ENCODE results near the gene ADPRS.

ADPRS gene

GRCh38 chr1:36122062-36123030, 33.7 kb downstream of the ADPRS start:
- Histone ChIP-seq H3K9me3 (ENCODE audit: control insufficient read depth in 2 of 2, low read length in 2 of 2) (no peaks in the 10 kb centered on the region), H3K9ac (ENCODE audit: low read length in 2 of 2) (no peak overlapping the region), H3K4me3 (ENCODE audit: low read length in 2 of 2) (no peak overlapping the region), H3K27ac (ENCODE audit: low read length) (no peak overlapping the region), H3K27me3 (ENCODE audit: control insufficient read depth in 1 of 2, insufficient read depth in 2 of 2, low read length in 2 of 2) (no peaks in the 10 kb centered on the region), H3K36me3 (ENCODE audit: control insufficient read depth in 2 of 2, insufficient read depth in 2 of 2, low read length in 2 of 2) (no peaks in the 10 kb centered on the region), H3K4me1 (ENCODE audit: control insufficient read depth, insufficient read depth, low read length) (peaks cover 46% of the 10 kb centered on the region)

- H3K27ac ChIP-seq (ENCODE audit: low read length): peak overlapping the region; percentile 24
- H3K9me3 ChIP-seq (ENCODE audit: control insufficient read depth in 2 of 2, low read length in 2 of 2): no peaks in the 10 kb centered on the region
- peak overlapping the region in 1 of 2 donors; percentile 64 for H3K4me3 ChIP-seq (ENCODE audit: low read length in 2 of 2)
- no peaks in the 10 kb centered on the region for H3K27me3 ChIP-seq (ENCODE audit: control insufficient read depth in 1 of 2, insufficient read depth in 2 of 2, low read length in 2 of 2)
- H3K9ac ChIP-seq (ENCODE audit: low read length in 2 of 2): no peak overlapping the region
- no peaks in the 10 kb centered on the region for H3K36me3 ChIP-seq (ENCODE audit: control insufficient read depth in 2 of 2, insufficient read depth in 2 of 2, low read length in 2 of 2)
- peaks cover 46% of the 10 kb centered on the region for H3K4me1 ChIP-seq (ENCODE audit: control insufficient read depth, insufficient read depth, low read length)
These were observed 34.7 kb downstream of the ADPRS start for GRCh38 chr1:36123356-36123755.

- Histone ChIP-seq H3K9ac (ENCODE audit: low read length in 2 of 2) (peak overlapping the region; percentile 22 to 42), H3K27me3 (ENCODE audit: control insufficient read depth in 1 of 2, insufficient read depth in 2 of 2, low read length in 2 of 2) (no peaks in the 10 kb centered on the region), H3K4me1 (ENCODE audit: control insufficient read depth, insufficient read depth, low read length) (peaks cover 34% of the 10 kb centered on the region), H3K4me3 (ENCODE audit: low read length in 2 of 2) (peak overlapping the region in 1 of 2 donors; percentile 64), H3K27ac (ENCODE audit: low read length) (peak overlapping the region; percentile 24), H3K36me3 (ENCODE audit: control insufficient read depth in 2 of 2, insufficient read depth in 2 of 2, low read length in 2 of 2) (no peaks in the 10 kb centered on the region), H3K9me3 (ENCODE audit: control insufficient read depth in 2 of 2, low read length in 2 of 2) (no peaks in the 10 kb centered on the region)
These were observed 35.9 kb downstream of the ADPRS start for GRCh38 chr1:36124404-36125128.

- H3K36me3 ChIP-seq (ENCODE audit: control insufficient read depth in 2 of 2, insufficient read depth in 2 of 2, low read length in 2 of 2): no peaks in the 10 kb centered on the region
- H3K9me3 ChIP-seq (ENCODE audit: control insufficient read depth in 2 of 2, low read length in 2 of 2): no peaks in the 10 kb centered on the region
- peak within 1 kb of the TSS; percentile 22 to 42 for H3K9ac ChIP-seq (ENCODE audit: low read length in 2 of 2)
- H3K27ac ChIP-seq (ENCODE audit: low read length): peak within 1 kb of the TSS; percentile 24
- H3K4me1 ChIP-seq (ENCODE audit: control insufficient read depth, insufficient read depth, low read length): peaks cover 29% of the 10 kb centered on the region
- peak within 1 kb of the TSS; percentile 35 to 73 for H3K4me3 ChIP-seq (ENCODE audit: low read length in 2 of 2)
- H3K27me3 ChIP-seq (ENCODE audit: control insufficient read depth in 1 of 2, insufficient read depth in 2 of 2, low read length in 2 of 2): no peaks in the 10 kb centered on the region
These were observed 36.7 kb downstream of the ADPRS start, which contains the start of gene COL8A2 for GRCh38 chr1:36125129-36125991. TSS of gene COL8A2 (minus strand) at chr1:36125222. CDS start at chr1:36100242, 24,980 bp downstream.

GRCh38 chr1:36126005-36126716, 37.5 kb downstream of the ADPRS start:
- Histone ChIP-seq H3K9ac (ENCODE audit: low read length in 2 of 2) (no peak overlapping the region), H3K27ac (ENCODE audit: low read length) (no peak overlapping the region), H3K4me3 (ENCODE audit: low read length in 2 of 2) (peak overlapping the region; percentile 35 to 73)

GRCh38 chr1:36126797-36127500, 38.3 kb downstream of the ADPRS start:
- Histone ChIP-seq H3K27ac (ENCODE audit: low read length) (no peak overlapping the region), H3K4me3 (ENCODE audit: low read length in 2 of 2) (no peak overlapping the region), H3K36me3 (ENCODE audit: control insufficient read depth in 2 of 2, insufficient read depth in 2 of 2, low read length in 2 of 2) (no peaks in the 10 kb centered on the region), H3K27me3 (ENCODE audit: control insufficient read depth in 1 of 2, insufficient read depth in 2 of 2, low read length in 2 of 2) (no peaks in the 10 kb centered on the region), H3K9me3 (ENCODE audit: control insufficient read depth in 2 of 2, low read length in 2 of 2) (no peaks in the 10 kb centered on the region), H3K9ac (ENCODE audit: low read length in 2 of 2) (no peak overlapping the region), H3K4me1 (ENCODE audit: control insufficient read depth, insufficient read depth, low read length) (peaks cover 29% of the 10 kb centered on the region)

More at GRCh38 chr1:36126005-36126716, 37.5 kb downstream of the ADPRS start:
- no peaks in the 10 kb centered on the region for H3K9me3 ChIP-seq (ENCODE audit: control insufficient read depth in 2 of 2, low read length in 2 of 2)
- no peaks in the 10 kb centered on the region for H3K36me3 ChIP-seq (ENCODE audit: control insufficient read depth in 2 of 2, insufficient read depth in 2 of 2, low read length in 2 of 2)
- H3K4me1 ChIP-seq (ENCODE audit: control insufficient read depth, insufficient read depth, low read length): peaks cover 29% of the 10 kb centered on the region
- no peaks in the 10 kb centered on the region for H3K27me3 ChIP-seq (ENCODE audit: control insufficient read depth in 1 of 2, insufficient read depth in 2 of 2, low read length in 2 of 2)

GRCh38 chr1:36128126-36128904, 39.6 kb downstream of the ADPRS start:
- H3K9ac ChIP-seq (ENCODE audit: low read length in 2 of 2): no peak overlapping the region
- no peak overlapping the region for H3K4me3 ChIP-seq (ENCODE audit: low read length in 2 of 2)
- no peaks in the 10 kb centered on the region for H3K9me3 ChIP-seq (ENCODE audit: control insufficient read depth in 2 of 2, low read length in 2 of 2)
- no peaks in the 10 kb centered on the region for H3K36me3 ChIP-seq (ENCODE audit: control insufficient read depth in 2 of 2, insufficient read depth in 2 of 2, low read length in 2 of 2)
- H3K4me1 ChIP-seq (ENCODE audit: control insufficient read depth, insufficient read depth, low read length): peaks cover 27% of the 10 kb centered on the region
- no peak overlapping the region for H3K27ac ChIP-seq (ENCODE audit: low read length)
- H3K27me3 ChIP-seq (ENCODE audit: control insufficient read depth in 1 of 2, insufficient read depth in 2 of 2, low read length in 2 of 2): no peaks in the 10 kb centered on the region

GRCh38 chr1:36128905-36129206, 40.2 kb downstream of the ADPRS start:
- H3K4me3 ChIP-seq (ENCODE audit: low read length in 2 of 2): no peak overlapping the region
- no peaks in the 10 kb centered on the region for H3K36me3 ChIP-seq (ENCODE audit: control insufficient read depth in 2 of 2, insufficient read depth in 2 of 2, low read length in 2 of 2)
- peaks cover 27% of the 10 kb centered on the region for H3K4me1 ChIP-seq (ENCODE audit: control insufficient read depth, insufficient read depth, low read length)
- H3K27me3 ChIP-seq (ENCODE audit: control insufficient read depth in 1 of 2, insufficient read depth in 2 of 2, low read length in 2 of 2): no peaks in the 10 kb centered on the region
- no peak overlapping the region for H3K9ac ChIP-seq (ENCODE audit: low read length in 2 of 2)
- no peak overlapping the region for H3K27ac ChIP-seq (ENCODE audit: low read length)
- no peaks in the 10 kb centered on the region for H3K9me3 ChIP-seq (ENCODE audit: control insufficient read depth in 2 of 2, low read length in 2 of 2)

GRCh38 chr1:36132029-36132428, 43.3 kb downstream of the ADPRS start:
- Histone ChIP-seq H3K36me3 (ENCODE audit: control insufficient read depth in 2 of 2, insufficient read depth in 2 of 2, low read length in 2 of 2) (peaks cover 0 to 3% of the 10 kb centered on the region in 2 donors), H3K4me3 (ENCODE audit: low read length in 2 of 2) (no peak overlapping the region), H3K9ac (ENCODE audit: low read length in 2 of 2) (no peak overlapping the region), H3K9me3 (ENCODE audit: control insufficient read depth in 2 of 2, low read length in 2 of 2) (no peaks in the 10 kb centered on the region), H3K27me3 (ENCODE audit: control insufficient read depth in 1 of 2, insufficient read depth in 2 of 2, low read length in 2 of 2) (no peaks in the 10 kb centered on the region), H3K4me1 (ENCODE audit: control insufficient read depth, insufficient read depth, low read length) (peaks cover 28% of the 10 kb centered on the region), H3K27ac (ENCODE audit: low read length) (no peak overlapping the region)

Measured in stomach smooth muscle (tissue), 2 donors.